ENCODE results near the gene CCDC97. TPM values are rescaled to one million over a fixed set of nuclear protein-coding genes. Genes with fewer than 3 reads are reported as not detected.
A peak's percentile ranks its signal among the peaks of the same experiment; 100 is the strongest.

CCDC97 gene
- total RNA-seq, 2 donors from 2014 or later = 10.6 to 11.2 TPM

DNA sequence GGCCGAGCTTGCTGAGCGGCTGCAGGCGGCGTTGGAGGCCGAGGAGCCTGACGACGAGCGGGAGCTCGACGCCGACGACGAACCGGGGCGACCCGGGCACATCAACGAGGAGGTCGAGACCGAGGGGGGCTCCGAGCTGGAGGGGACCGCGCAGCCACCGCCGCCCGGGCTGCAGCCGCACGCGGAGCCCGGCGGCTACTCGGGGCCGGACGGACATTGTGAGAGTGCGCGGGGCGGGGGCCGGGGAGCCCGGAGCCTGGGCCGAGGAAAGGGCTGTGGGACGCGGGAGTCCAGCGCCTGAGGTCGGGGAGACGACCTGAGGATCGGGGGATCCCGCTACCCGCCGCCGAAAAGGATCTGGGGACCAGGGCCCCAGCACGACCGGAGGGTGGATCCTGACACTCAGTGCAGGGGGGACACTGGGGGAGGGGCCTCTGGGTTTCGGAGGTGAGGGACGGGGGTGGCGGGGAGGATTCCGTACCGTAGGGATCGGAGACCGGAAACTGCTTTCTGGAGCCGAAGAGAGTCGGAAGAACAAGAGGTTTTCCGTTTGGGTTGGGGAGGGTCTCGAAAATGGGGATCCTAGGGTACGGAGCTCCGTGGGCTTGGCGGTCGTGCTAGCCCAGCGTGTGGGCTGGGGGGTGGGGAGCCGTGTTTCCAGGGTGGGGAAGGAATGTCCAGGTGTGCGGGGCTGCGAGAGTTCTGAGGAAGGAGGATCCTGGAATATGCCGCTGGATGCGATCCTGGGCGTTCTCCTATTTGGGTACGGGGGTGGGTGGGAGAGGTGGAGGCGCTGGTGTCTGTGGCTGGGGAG lies 45.2 kb upstream of the CCDC97 start:
- Histone ChIP-seq H3K9me3 (no peaks in the 10 kb centered on the region), H3K27ac (peak overlapping the region; percentile 88 to 99 (median 98)), H3K4me3 (peak overlapping the region; percentile 71 to 85), H3K27me3 (no peaks in the 10 kb centered on the region), H3K4me1 (peaks cover 33% of the 10 kb centered on the region), H3K36me3 (replicated peaks in 1 of 2; ENCODE audit: insufficient read depth in 1 of 2, low read depth in 2 of 2) (peaks cover 7 to 10% of the 10 kb centered on the region in 2 donors)
- peak; percentile 50 to 61 (median 54) for DNase-seq
- intact Hi-C loops (cut with DNase I) = no loop called here
- whole genome bisulfite sequencing, 2 donors = 0% methylated on average over 27 to 73 of the region's 75 CpGs
- no peak for ATAC-seq
- TF ChIP-seq, protein P1, sequence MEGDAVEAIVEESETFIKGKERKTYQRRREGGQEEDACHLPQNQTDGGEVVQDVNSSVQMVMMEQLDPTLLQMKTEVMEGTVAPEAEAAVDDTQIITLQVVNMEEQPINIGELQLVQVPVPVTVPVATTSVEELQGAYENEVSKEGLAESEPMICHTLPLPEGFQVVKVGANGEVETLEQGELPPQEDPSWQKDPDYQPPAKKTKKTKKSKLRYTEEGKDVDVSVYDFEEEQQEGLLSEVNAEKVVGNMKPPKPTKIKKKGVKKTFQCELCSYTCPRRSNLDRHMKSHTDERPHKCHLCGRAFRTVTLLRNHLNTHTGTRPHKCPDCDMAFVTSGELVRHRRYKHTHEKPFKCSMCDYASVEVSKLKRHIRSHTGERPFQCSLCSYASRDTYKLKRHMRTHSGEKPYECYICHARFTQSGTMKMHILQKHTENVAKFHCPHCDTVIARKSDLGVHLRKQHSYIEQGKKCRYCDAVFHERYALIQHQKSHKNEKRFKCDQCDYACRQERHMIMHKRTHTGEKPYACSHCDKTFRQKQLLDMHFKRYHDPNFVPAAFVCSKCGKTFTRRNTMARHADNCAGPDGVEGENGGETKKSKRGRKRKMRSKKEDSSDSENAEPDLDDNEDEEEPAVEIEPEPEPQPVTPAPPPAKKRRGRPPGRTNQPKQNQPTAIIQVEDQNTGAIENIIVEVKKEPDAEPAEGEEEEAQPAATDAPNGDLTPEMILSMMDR (IDR thresholded peaks at IDR 0.05) = no peak
- TF ChIP-seq POLR2A (IDR thresholded peaks at IDR 0.05) = peak in 2 of 3 donors; percentile 40 to 45

DNA sequence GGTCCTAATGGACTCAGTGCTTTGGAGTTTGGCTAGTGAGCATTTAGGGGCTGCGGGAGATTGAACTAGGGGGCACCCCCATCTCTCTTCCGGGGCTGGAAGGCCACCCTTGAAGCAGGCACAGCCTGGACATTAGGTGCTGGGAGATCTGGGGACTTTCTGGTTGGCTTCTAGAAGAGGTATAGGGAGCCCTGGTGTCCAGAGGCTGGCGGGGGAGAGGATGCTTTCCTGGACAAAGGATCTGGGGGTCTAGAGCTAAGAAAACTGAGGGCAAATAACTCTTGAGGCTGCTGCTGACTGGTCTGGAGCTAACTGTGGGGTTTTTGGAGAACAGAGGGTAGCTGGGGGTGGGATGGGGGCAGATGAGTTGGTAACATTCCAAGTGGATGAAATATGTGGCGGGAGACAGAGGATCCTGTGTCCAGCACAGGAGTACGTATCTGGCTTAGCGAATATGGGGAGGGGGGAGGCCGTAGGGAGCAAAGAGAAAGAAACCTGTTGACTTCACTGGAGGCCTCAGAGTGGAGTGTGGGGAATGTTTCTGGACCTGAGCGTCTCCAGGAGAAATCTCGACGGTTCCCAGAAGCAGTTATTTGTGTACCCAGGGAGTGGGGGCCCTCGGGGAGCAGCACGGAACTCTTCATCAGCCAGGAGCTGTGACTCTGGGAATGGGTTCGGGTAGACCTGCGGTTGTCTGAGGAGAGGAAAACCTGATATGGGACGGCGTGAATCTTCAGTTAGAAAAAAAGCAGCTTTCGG lies 44.4 kb upstream of the CCDC97 start:
- peaks cover 9 to 10% of the 10 kb centered on the region in 2 donors for H3K36me3 ChIP-seq (replicated peaks in 1 of 2; ENCODE audit: insufficient read depth in 1 of 2, low read depth in 2 of 2)
- no peaks in the 10 kb centered on the region for H3K27me3 ChIP-seq
- DNase-seq (peak; percentile 10 to 20 (median 18)), ATAC-seq (no peak)
- intact Hi-C loops (cut with DNase I) = no loop called here
- TF ChIP-seq POLR2A (IDR thresholded peaks at IDR 0.05) = peak in 2 of 3 donors; percentile 15 to 20
- TF ChIP-seq, protein P1 (IDR thresholded peaks at IDR 0.05) = no peak
- H3K9me3 ChIP-seq = no peaks in the 10 kb centered on the region
- peak overlapping the region; percentile 88 to 99 (median 98) for H3K27ac ChIP-seq
- 5 to 11% methylated on average over 10 to 17 of the region's 17 CpGs for WGBS, 2 donors
- peak overlapping the region; percentile 71 to 85 for H3K4me3 ChIP-seq
- H3K4me1 ChIP-seq = peaks cover 33% of the 10 kb centered on the region

DNA sequence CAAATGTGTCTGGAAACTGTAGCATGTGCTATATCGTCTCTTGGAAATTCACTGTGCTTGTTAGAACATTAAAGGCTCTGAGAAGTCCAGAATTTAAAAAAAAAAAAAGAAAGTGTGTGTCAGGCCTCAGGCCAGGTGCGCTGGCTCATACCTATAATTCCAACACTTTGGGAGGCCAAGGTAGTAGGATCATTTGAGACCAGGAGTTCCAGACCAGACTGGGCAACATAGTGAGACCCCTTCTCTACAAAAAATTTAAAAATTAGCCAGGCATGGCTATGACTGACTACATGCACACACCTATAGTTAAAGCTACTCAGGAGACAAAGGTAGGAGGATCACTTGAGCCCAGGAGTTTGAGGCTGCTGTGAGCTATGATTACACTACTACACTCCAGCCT lies 40.9 kb upstream of the CCDC97 start:
- intact Hi-C loops (cut with DNase I) = no loop called here
- no peaks in the 10 kb centered on the region for H3K27me3 ChIP-seq
- 97 to 100% methylated on average over 2 of the region's 2 CpGs for WGBS, 2 donors

DNA sequence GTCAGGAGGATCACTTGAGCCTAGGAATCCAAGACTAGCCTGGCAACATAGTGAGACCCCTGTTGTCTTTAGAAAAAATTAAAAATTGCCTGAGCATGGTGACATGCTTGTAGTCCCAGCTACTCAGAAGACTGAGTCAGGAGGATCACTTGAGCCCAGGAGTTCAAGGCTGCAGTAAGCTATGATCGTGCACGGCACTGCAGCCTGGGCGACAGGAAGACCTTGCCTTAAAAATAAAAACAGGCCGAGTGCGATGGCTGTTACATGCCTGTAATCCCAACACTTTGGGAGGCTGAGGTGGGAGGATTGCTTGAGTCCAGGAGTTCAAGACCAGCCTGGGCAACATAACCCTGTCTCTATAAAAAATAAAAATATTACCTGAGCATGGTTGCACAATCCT lies 40.4 kb upstream of the CCDC97 start:
- TF ChIP-seq, protein P1 (IDR thresholded peaks at IDR 0.05) = no peak
- TF ChIP-seq POLR2A (IDR thresholded peaks at IDR 0.05) = no peak
- ATAC-seq = no peak
- Histone ChIP-seq H3K4me1 (peaks cover 24% of the 10 kb centered on the region), H3K9me3 (no peaks in the 10 kb centered on the region), H3K27me3 (no peaks in the 10 kb centered on the region), H3K27ac (no peak overlapping the region), H3K36me3 (replicated peaks in 1 of 2; ENCODE audit: insufficient read depth in 1 of 2, low read depth in 2 of 2) (peaks cover 36 to 48% of the 10 kb centered on the region in 2 donors), H3K4me3 (no peak overlapping the region)
- DNase-seq = no peak
- 87 to 93% methylated on average over 5 of the region's 5 CpGs for WGBS, 2 donors
- intact Hi-C loops (cut with DNase I) = no loop called here

More for the DNA sequence above, 40.9 kb upstream of the CCDC97 start:
- DNase-seq (no peak), ATAC-seq (no peak)
- H3K27ac ChIP-seq = no peak overlapping the region
- H3K36me3 ChIP-seq (replicated peaks in 1 of 2; ENCODE audit: insufficient read depth in 1 of 2, low read depth in 2 of 2) = peaks cover 32 to 42% of the 10 kb centered on the region in 2 donors
- H3K4me3 ChIP-seq = no peak overlapping the region
- no peaks in the 10 kb centered on the region for H3K9me3 ChIP-seq
- TF ChIP-seq, protein P1 (IDR thresholded peaks at IDR 0.05) = no peak
- no peak for TF ChIP-seq POLR2A (IDR thresholded peaks at IDR 0.05)
- H3K4me1 ChIP-seq = peaks cover 24% of the 10 kb centered on the region
